RWPE1 (cell line): ENCODE data around the gene DYNC1I1.

ENCODE experiments used
- CTCF ChIA-PET: fragments of 350-600 bp; sonication (Branson Sonifier 250); formaldehyde crosslinking; extraction: SDS; loops from one replicate; lab custom pipeline; 2021; lab: Yijun Ruan, JAX
- POLR2A ChIA-PET: fragments of 400-600 bp; formaldehyde crosslinking; extraction: SDS; loops from one replicate; lab custom pipeline; 2020; ENCODE audit warnings: antibody characterized with exemption; ENCODE audit not compliant: low non-redundant PET; lab: Yijun Ruan, JAX
- DNase-seq: peaks from one replicate; pipeline ENCODE4 v3.0.0; 2012; ENCODE audit warnings: low spot score
- H3K27ac ChIP-seq: fragments of 450-650 bp; 2 replicates; pipeline ENCODE4 v1.5.1; 2017
- CTCF ChIP-seq: fragments of 450-650 bp; conservative IDR thresholded peaks from 2 replicates; pipeline ENCODE4 v1.5.1; 2017; ENCODE audit warnings: low read depth, mild to moderate bottlenecking

The DYNC1I1 gene

GRCh38 chr7:95798401-95798930, 26.1 kb downstream of the DYNC1I1 start:
- CTCF ChIA-PET: interaction anchor here (0.7 kb wide), 1 partner anchor 72 kb away, joined by 4 read pairs; no protein-coding TSS in a partner anchor
- POLR2A ChIA-PET: no interaction called here
- DNase-seq: no peak
- H3K27ac ChIP-seq: no peak overlapping the region
- no peak for TF ChIP-seq CTCF

GRCh38 chr7:95800787-95801186, 28.4 kb downstream of the DYNC1I1 start:
- DNase-seq: no peak
- no peak overlapping the region for H3K27ac ChIP-seq
- ChIA-PET CTCF (no interaction called here), POLR2A (no interaction called here)
- no peak for TF ChIP-seq CTCF

- CTCF ChIA-PET: no interaction called here
- no peak for DNase-seq
- no peak for TF ChIP-seq CTCF
- POLR2A ChIA-PET: no interaction called here
- H3K27ac ChIP-seq: no peak overlapping the region
These were observed 29.9 kb downstream of the DYNC1I1 start for GRCh38 chr7:95802270-95802669.

GRCh38 chr7:95804052-95804451, 31.7 kb downstream of the DYNC1I1 start:
- ChIA-PET CTCF (interaction anchor here (0.6 kb wide), 1 partner anchor 129 kb away, joined by 4 read pairs; no protein-coding TSS in a partner anchor), POLR2A (no interaction called here)
- no peak for DNase-seq
- no peak for TF ChIP-seq CTCF
- H3K27ac ChIP-seq: no peak overlapping the region

GRCh38 chr7:95805909-95806308, 33.6 kb downstream of the DYNC1I1 start:
- ChIA-PET CTCF (interaction anchor here (0.8 kb wide), 1 partner anchor 134 kb away, joined by 3 read pairs; no protein-coding TSS in a partner anchor), POLR2A (no interaction called here)
- no peak for DNase-seq
- no peak for TF ChIP-seq CTCF
- no peak overlapping the region for H3K27ac ChIP-seq

- no peak for TF ChIP-seq CTCF
- H3K27ac ChIP-seq: no peak overlapping the region
- no peak for DNase-seq
- POLR2A ChIA-PET: no interaction called here
- CTCF ChIA-PET: interaction anchor here (0.5 kb wide), 1 partner anchor 36 kb away, joined by 3 read pairs; no protein-coding TSS in a partner anchor
These were observed 36.0 kb downstream of the DYNC1I1 start for GRCh38 chr7:95808396-95808795.
